GM21526 (cell line): ENCODE measurements around the gene FOXD1.
"Not testable (repeated sequence)": the region's sequence is repeated elsewhere in the genome, so short reads cannot be mapped to it uniquely, and the experiment has no call there.

Experiments
- ATAC-seq: cut with Tn5 transposase; IDR thresholded peaks from one replicate; pipeline ENCODE4 v1.9.1; 2021; ENCODE audit warnings: moderate library complexity; ENCODE audit not compliant: unreplicated experiment, low FRiP score

Gene FOXD1

GRCh38 chr5:73448463-73449136 is at the start of gene FOXD1:
Gene FOXD1, minus strand, starts transcription at chr5:73448777. Its CDS starts 415 bp downstream, at chr5:73448362.
- ATAC-seq: no peak

DNA sequence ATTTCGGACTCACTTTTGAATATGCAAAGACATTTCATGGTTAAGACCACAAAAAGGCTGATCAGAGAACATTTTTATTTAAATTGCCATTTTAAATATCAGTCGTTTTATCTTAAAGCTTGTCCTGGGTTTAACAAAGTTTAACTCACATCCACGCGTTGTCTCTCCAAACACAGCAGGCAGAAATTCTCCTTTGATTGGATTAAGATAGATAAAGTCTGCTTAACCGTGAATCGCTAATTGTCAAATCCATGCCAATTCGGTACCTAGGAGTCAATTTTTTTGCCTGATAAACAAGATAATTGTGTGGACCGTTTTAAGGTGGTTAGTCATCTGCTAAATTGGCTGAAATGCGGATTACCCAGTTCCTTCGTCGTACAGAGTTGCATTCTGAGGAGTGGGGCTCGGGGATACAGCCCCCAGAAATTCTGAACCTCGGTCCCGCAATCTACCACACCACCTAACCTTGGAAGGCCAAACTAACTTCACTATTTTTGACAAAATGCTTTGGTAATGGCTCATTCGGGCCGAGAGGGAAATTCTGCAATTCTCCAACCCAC is 49.0 kb upstream of the FOXD1 start:
- ATAC-seq: no peak

DNA sequence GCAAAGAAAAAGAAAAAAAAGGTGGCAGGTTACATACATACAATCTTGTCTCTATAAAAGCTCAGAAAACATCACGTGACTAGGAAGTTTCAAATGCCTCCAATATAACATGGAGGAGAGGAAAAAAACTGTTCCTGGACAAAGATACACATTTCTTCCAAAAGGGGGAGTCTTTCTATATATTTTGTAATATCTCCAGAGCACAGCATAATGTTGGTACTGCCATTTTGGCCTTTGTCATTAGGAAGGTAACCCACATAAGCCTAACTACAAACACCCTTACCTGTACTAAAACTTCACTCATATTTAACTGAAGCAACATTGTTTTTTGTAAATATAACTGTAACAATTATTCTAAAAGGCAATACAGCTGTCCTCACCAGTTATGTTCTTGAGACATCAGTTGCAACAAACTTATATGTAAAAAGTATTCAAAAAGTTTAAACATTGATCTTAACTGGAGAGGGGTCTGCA is 48.4 kb upstream of the FOXD1 start:
- no peak for ATAC-seq

GRCh38 chr5:73495772-73496335 is 47.3 kb upstream of the FOXD1 start:
- no peak for ATAC-seq

GRCh38 chr5:73494721-73495120 is 46.1 kb upstream of the FOXD1 start:
- ATAC-seq: no peak

- no peak for ATAC-seq
These were observed 44.8 kb upstream of the FOXD1 start for GRCh38 chr5:73493421-73493820.

DNA sequence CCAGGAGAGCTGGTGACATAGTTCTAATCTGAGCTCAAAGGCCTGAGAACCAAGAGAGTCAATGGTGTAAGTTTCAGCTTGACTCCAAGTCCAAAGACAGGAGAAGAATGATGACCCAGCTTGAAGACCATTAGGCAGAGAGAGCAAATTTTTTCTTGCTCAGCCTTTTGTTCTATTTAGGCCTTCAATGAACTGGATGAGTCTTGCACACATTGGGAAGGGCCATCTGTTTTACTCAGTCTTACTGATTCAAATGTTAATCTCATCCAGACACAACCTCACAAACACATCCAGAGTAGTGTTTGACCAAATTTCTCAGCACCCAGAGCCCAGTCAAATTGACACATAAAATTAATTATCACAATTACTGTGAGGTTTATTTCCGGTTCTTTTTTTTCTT is 42.6 kb upstream of the FOXD1 start:
- ATAC-seq: no peak

DNA sequence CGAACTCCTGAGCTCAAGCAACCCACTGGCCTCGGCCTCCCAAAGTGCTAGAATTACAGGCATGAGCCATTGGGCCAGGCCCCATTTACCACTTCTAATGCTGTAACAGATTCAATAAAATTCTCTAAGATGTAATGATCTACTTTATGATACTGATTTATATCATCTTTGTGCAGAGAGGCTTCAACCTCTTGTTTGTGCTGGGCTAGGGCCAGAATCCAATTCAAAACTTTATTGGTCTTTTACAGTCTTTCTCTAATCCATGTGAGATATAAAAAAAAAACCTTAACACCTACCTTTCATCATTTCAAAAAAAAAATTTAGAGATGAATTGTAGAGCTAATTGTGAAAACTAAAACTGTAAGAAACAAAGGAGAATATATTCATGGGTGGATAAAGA is 41.5 kb upstream of the FOXD1 start:
- ATAC-seq: no peak

GRCh38 chr5:73488806-73489205 is 40.2 kb upstream of the FOXD1 start:
- no peak for ATAC-seq

DNA sequence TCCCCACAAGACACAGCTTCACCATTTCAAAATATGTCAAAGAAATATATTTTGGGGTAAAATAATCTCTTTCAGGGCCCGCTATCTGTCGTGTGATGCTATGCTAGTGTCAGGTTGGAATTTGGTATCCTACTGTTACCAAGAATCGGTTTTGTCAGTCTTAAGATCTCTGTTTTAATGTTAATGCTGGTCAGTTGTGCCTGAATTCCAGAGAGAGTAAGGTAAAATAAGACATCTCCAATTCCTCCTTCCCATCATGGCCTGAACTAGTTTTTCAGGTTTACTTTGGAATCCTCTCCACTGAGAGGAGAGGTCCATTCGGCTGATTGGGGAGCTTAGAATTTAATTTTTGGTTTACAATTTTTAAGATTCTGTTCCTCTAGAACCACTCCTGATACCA is 39.2 kb upstream of the FOXD1 start:
- ATAC-seq: no peak

- ATAC-seq: not testable (repeated sequence)
These were observed 38.7 kb upstream of the FOXD1 start for GRCh38 chr5:73487257-73487656.

DNA sequence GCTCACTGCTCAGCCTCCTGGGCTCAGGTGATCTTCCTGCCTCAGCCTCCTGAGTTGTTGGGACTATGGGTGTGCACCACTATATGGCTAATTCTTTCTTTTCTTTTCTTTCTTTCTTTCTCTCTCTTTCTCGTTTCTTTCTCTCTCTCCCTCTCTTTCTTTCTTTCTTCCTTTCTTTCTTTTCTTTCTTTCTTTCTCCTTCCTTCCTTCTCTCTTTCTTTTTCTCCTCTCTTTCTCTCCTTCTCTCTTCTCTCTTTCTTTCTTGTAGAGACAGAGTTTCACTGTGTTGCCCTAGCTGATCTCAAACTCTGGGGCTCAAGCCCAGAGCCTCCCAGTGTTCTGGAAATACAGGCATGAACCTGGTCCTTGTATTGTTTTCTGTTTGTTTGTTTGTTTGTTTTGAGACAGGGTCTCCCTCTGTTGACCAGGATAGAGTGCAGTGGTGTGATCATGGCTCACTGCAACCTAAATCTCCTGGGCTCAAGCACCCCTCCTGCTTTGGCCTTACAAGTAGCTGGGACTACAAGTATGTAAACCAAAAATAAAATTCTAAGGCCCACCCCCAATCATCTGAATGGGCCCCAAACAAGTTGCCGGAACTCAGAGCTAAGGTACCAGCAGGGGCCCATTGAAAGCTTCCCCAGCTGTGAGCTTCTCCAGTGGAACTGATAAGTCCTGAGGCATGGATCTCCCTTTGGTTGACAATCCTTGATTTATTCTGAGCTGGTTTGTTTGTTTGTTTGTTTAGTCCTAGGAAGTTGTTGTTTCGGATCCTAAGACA is 37.7 kb upstream of the FOXD1 start:
- no peak for ATAC-seq

DNA sequence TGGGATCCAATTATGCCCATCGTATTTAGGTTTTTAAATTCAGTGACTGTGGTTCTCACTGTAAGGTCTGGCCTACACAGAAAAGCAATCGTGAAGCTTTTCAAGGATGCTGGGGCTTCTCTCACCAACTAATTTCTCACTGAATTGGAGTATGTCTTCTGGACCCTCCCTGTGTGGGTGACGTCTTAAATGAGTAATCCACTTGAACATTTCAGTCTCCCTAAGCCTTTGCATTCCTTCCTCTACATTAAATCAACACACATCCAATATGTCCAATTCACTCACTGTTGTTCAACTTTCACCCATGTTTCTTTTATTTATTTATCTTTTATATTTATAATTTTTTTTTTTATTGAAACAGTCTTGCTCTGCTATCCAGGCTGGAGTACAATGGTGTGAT is 37.1 kb upstream of the FOXD1 start:
- no peak for ATAC-seq

DNA sequence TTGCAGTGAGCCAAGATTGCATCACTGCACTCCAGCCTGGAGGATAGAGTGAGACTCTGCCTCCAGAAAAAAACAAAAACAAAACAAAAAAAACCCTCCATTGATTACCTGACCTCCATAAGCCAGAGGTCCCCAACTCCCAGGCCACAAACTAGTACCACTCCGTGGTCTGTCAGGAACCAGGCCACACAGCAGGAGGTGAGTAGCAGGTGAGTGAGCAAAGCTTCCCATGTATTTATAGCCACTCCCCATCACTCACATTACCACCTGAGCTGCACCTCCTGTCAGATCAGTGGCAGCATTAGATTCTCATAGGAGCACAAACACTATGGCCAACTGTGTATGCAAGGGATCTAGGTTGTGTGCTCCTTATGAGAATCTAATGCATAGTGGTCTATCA is 35.9 kb upstream of the FOXD1 start:
- ATAC-seq: no peak

DNA sequence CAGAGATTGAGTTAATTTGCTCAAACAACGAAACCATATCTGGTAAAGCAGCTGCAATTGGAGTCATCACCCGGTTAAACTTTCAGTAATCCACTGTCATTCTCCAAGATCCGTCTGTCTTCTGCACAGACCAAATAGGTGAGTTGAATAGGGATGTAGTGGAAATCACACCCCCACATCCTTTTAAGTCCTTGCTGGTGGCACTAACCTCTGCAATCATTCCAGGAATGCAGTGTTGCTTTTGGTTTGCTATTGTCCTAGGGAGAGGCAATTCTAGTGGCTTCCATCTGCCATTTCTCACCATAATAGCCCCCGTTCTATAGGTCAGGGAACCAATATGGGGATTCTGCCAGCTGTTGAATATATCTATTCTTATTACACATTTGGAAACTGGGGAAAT is 35.1 kb upstream of the FOXD1 start:
- ATAC-seq: no peak

DNA sequence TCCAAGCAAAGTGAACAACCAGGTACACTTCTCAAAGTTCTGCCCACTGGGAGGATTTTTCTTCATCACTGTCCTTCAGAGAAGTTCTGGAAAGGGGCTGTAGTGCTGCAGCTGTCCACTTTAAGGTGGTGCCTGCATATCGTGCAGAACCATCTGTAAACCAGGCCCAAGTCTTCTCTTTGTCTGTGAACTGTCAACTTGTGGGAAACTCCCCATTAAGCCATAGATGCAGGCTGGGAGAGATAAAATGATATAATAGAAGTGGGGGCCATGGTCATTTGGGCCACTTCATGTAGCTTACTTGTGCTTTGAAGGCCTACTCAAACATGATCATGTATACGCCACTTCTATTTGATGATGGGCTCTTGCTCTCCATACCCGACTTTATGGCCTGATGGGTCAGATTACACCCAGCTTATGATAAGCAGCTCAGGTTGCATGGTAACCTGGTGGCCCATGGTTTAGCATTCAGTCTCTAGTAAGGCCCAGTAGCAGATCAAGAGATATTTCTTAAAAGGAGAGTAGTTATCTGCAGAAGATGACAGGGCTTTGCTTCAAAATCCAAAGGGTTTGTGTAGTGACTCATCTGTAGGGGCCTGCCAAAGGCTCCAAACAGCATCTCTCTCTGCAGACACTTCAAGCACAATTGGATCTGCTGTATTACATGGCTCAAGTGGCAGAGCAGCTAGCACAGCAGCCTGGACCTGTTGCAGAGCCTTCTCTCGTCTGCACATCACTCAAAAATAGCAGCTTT is 34.0 kb upstream of the FOXD1 start:
- ATAC-seq: no peak

DNA sequence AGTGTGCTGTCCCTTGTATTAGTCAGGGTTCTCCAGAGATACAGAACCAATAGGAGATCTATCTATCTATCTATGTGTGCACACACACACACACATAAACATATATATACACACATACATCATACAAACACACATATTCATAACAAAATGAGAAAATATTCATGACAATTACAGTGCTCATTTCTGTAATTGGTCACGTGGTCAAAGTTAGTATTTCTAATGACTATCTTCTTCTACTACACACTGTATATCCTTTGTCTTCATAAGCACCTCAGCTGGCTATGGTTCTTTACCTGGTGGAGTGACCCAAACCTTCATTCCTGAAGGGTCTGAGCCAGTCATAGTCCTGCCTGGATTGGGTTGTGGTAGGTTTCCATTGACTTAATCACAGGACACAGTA is 31.9 kb upstream of the FOXD1 start:
- no peak for ATAC-seq

- ATAC-seq: no peak
These were observed 23.5 kb upstream of the FOXD1 start for GRCh38 chr5:73472116-73472515.

DNA sequence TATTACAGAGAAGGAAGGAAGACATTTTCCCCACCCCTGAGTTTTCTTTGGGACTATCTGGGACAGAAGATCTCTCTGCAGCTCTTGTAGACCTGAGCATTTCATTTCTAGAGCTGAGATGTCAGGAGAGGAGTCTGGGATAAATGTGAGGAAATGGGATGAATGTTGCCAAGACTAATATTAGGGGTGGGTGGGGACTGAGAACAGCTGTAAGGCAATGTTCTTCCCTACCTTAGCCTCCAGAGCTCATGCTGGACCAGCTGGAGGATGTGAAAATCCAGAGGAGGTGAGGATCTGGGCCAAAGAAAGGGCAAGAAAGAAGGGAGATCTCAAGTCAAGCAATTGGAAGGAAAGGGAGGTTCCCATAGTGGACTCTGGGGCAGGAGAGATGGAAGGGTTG is 23.1 kb upstream of the FOXD1 start:
- no peak for ATAC-seq

DNA sequence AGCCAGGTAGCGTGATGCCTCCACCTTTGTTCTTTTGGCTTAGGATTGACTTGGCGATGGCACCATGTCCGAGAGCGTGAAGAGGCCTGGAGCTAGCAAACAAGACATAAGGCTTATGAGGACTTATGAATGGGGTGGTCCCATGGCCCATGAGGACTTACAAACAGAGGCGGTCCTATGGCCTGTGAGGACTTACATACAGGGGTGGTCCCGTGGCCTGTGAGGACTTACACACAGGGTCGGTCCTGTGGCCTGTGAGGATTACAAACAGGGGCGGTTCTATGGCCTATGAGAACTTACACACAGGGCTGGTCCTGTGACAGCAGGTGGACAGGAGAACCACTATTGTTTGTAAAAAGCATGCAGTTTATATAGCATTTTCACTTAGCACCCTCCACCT is 21.3 kb upstream of the FOXD1 start:
- no peak for ATAC-seq

- not testable (repeated sequence) for ATAC-seq
These were observed 20.1 kb upstream of the FOXD1 start for GRCh38 chr5:73468638-73469037.
